HCEC 1CT (cell line): ENCODE data around the gene ATP2A1.
A peak's percentile ranks its signal among the peaks of the same experiment; 100 is the strongest.
"Not testable (repeated sequence)": the region's sequence is repeated elsewhere in the genome, so short reads cannot be mapped to it uniquely, and the experiment has no call there.

Experiments
- DNase-seq: peaks from one replicate; pipeline ENCODE4 v3.0.0-alpha.2; 2017

Gene ATP2A1

GRCh38 chr16:28863929-28864793 is 14.1 kb upstream of the ATP2A1 start:
- DNase-seq: peak; percentile 28

- DNase-seq: no peak
Observed at GRCh38 chr16:28865001-28865688, 13.1 kb upstream of the ATP2A1 start.

- DNase-seq: no peak
Observed at GRCh38 chr16:28865722-28866453, 12.4 kb upstream of the ATP2A1 start.

GRCh38 chr16:28866454-28866804 is 11.9 kb upstream of the ATP2A1 start:
- DNase-seq: no peak

GRCh38 chr16:28867241-28867640 is 11.0 kb upstream of the ATP2A1 start:
- DNase-seq: no peak

GRCh38 chr16:28867646-28868045 is 10.6 kb upstream of the ATP2A1 start:
- DNase-seq: not testable (repeated sequence)

GRCh38 chr16:28869201-28869600 is 9.1 kb upstream of the ATP2A1 start:
- DNase-seq: no peak

GRCh38 chr16:28872952-28873351 is 5.3 kb upstream of the ATP2A1 start:
- no peak for DNase-seq

GRCh38 chr16:28873543-28874201 is 4.6 kb upstream of the ATP2A1 start:
- no peak for DNase-seq

GRCh38 chr16:28874406-28874805 is 3.9 kb upstream of the ATP2A1 start:
- no peak for DNase-seq

- DNase-seq: no peak
Observed at GRCh38 chr16:28875134-28876018, 2.9 kb upstream of the ATP2A1 start.

GRCh38 chr16:28876019-28876659 is 2.1 kb upstream of the ATP2A1 start:
- DNase-seq: no peak

GRCh38 chr16:28876973-28877654 is 1.2 kb upstream of the ATP2A1 start:
- DNase-seq: no peak

GRCh38 chr16:28877655-28878000 is 660 bp upstream of the ATP2A1 start:
- DNase-seq: no peak

GRCh38 chr16:28879261-28879840 is 1.1 kb downstream of the ATP2A1 start:
- DNase-seq: no peak

GRCh38 chr16:28879841-28880588 is 1.7 kb downstream of the ATP2A1 start:
- DNase-seq: peak; percentile 81

- no peak for DNase-seq
Observed at GRCh38 chr16:28880589-28880915, 2.3 kb downstream of the ATP2A1 start.

- no peak for DNase-seq
Observed at GRCh38 chr16:28880955-28881354, 2.7 kb downstream of the ATP2A1 start.

- not testable (repeated sequence) for DNase-seq
Observed at GRCh38 chr16:28881565-28881964, 3.3 kb downstream of the ATP2A1 start.

GRCh38 chr16:28882551-28883160 is 4.4 kb downstream of the ATP2A1 start:
- no peak for DNase-seq
